H9 (cell line): ENCODE data around the gene CFAP90. TPM values are rescaled to one million over a fixed set of nuclear protein-coding genes. Genes with fewer than 3 reads are reported as not detected.

Experiments
- DNase-seq: peaks from one replicate; pipeline ENCODE4 v3.0.0-alpha.2; 2017
- H2AFZ ChIP-seq: one replicate; pipeline ENCODE4 v1.6.1; 2013; ENCODE audit warnings: mild to moderate bottlenecking, low read length, control low read depth, moderate library complexity
- H2AK5ac ChIP-seq: 2 replicates; pipeline ENCODE4 v1.6.1; 2013; ENCODE audit warnings: low read length, control low read depth, mixed read lengths; ENCODE audit not compliant: insufficient read length
- H2BK120ac ChIP-seq: one replicate; pipeline ENCODE4 v1.6.1; 2013; ENCODE audit warnings: low read depth, mild to moderate bottlenecking, low read length, control low read depth, inconsistent platforms; ENCODE audit not compliant: poor library complexity, severe bottlenecking
- H2BK12ac ChIP-seq: 2 replicates; pipeline ENCODE4 v1.6.1; 2013; ENCODE audit warnings: low read length, control low read depth, mixed read lengths, low read depth; ENCODE audit not compliant: insufficient read length
- H2BK15ac ChIP-seq: 2 replicates; pipeline ENCODE4 v1.6.1; 2013; ENCODE audit warnings: low read depth, low read length, control low read depth
- H2BK20ac ChIP-seq: one replicate; pipeline ENCODE4 v1.6.1; 2013; ENCODE audit warnings: low read depth, mild to moderate bottlenecking, low read length, control low read depth, inconsistent platforms; ENCODE audit not compliant: poor library complexity, severe bottlenecking
- H2BK5ac ChIP-seq: 2 replicates; pipeline ENCODE4 v1.6.1; 2013; ENCODE audit warnings: low read length, control low read depth, mixed read lengths; ENCODE audit not compliant: insufficient read length
- H3K14ac ChIP-seq: 2 replicates; pipeline ENCODE4 v1.6.1; 2013; ENCODE audit warnings: low read length, control low read depth; ENCODE audit not compliant: insufficient read depth
- H3K18ac ChIP-seq: 2 replicates; pipeline ENCODE4 v1.6.1; 2013; ENCODE audit warnings: low read depth, mild to moderate bottlenecking, mixed read lengths, low read length, control low read depth; ENCODE audit not compliant: insufficient read length
- H3K23ac ChIP-seq: 2 replicates; pipeline ENCODE4 v1.6.1; 2013; ENCODE audit warnings: low read length, control low read depth, mixed read lengths, low read depth; ENCODE audit not compliant: insufficient read length
- H3K23me2 ChIP-seq: 2 replicates; pipeline ENCODE4 v1.6.1; 2013; ENCODE audit warnings: low read depth, mild to moderate bottlenecking, mixed read lengths, low read length, control low read depth; ENCODE audit not compliant: insufficient read length, poor library complexity, severe bottlenecking
- H3K27ac ChIP-seq: 2 replicates; pipeline ENCODE4 v1.5.1; 2013; ENCODE audit warnings: low read length, control low read depth, mixed read lengths, low read depth; ENCODE audit not compliant: insufficient read length
- H3K27me3 ChIP-seq: 2 replicates; pipeline ENCODE4 v1.6.1; 2013; ENCODE audit warnings: low read length, control low read depth, inconsistent platforms; ENCODE audit not compliant: insufficient read depth
- H3K4ac ChIP-seq: 2 replicates; pipeline ENCODE4 v1.6.1; 2013; ENCODE audit warnings: low read depth, mild to moderate bottlenecking, control low read depth, inconsistent platforms, low read length, moderate library complexity
- H3K4me1 ChIP-seq: 2 replicates; pipeline ENCODE4 v1.6.1; 2013; ENCODE audit warnings: low read length, control low read depth, inconsistent platforms; ENCODE audit not compliant: insufficient read depth
- H3K4me2 ChIP-seq: 2 replicates; pipeline ENCODE4 v1.6.1; 2013; ENCODE audit warnings: low read length, control low read depth, mixed read lengths; ENCODE audit not compliant: insufficient read length, insufficient read depth
- H3K56ac ChIP-seq: 2 replicates; pipeline ENCODE4 v1.6.1; 2013; ENCODE audit warnings: low read depth, mild to moderate bottlenecking, mixed read lengths, low read length, control low read depth; ENCODE audit not compliant: insufficient read length
- H3K79me1 ChIP-seq: 2 replicates; pipeline ENCODE4 v1.6.1; 2013; ENCODE audit warnings: low read depth, mild to moderate bottlenecking, moderate library complexity, low read length, control low read depth, inconsistent platforms; ENCODE audit not compliant: insufficient read depth, poor library complexity, severe bottlenecking
- H3K79me2 ChIP-seq: 2 replicates; pipeline ENCODE4 v1.6.1; 2013; ENCODE audit warnings: low read length, control low read depth, inconsistent platforms; ENCODE audit not compliant: insufficient read depth
- H3K9ac ChIP-seq: 2 replicates; pipeline ENCODE4 v1.6.1; 2013; ENCODE audit warnings: low read length, control low read depth, mixed read lengths; ENCODE audit not compliant: insufficient read length; ENCODE audit errors: extremely low read depth
- H3K9me3 ChIP-seq: one replicate; pipeline ENCODE4 v1.6.1; 2013; ENCODE audit warnings: low read depth, low read length, inconsistent platforms; ENCODE audit not compliant: control insufficient read depth
- H3T11ph ChIP-seq: one replicate; pipeline ENCODE4 v1.6.1; 2013; ENCODE audit warnings: mild to moderate bottlenecking, low read length, control low read depth, inconsistent platforms
- H4K20me1 ChIP-seq: one replicate; pipeline ENCODE4 v1.6.1; 2013; ENCODE audit not compliant: control insufficient read depth, insufficient read length, insufficient read depth
- H4K5ac ChIP-seq: 2 replicates; pipeline ENCODE4 v1.6.1; 2013; ENCODE audit warnings: low read depth, mild to moderate bottlenecking, mixed read lengths, low read length, control low read depth; ENCODE audit not compliant: insufficient read length
- H4K8ac ChIP-seq: replicated peaks from 2 replicates; pipeline ENCODE4 v1.6.1; 2013; ENCODE audit warnings: low read length, control low read depth, mixed read lengths, low read depth; ENCODE audit not compliant: insufficient read length
- H4K91ac ChIP-seq: 2 replicates; pipeline ENCODE4 v1.6.1; 2013; ENCODE audit warnings: low read depth, mild to moderate bottlenecking, moderate library complexity, mixed read lengths, low read length, control low read depth; ENCODE audit not compliant: insufficient read length
- H3K27ac Mint-ChIP-seq, 3 experiments: 2 replicates in 2 of 3; 3 replicates in 1 of 3; pipeline ENCODE4 v1.8.0; 2020 to 2021; ENCODE audit warnings: mixed read lengths in 3 of 3, mild to moderate bottlenecking in 1 of 3, moderate library complexity in 1 of 3
- H3K27me3 Mint-ChIP-seq: 2 replicates; pipeline ENCODE4 v1.8.0; 2021; ENCODE audit warnings: low read depth, mild to moderate bottlenecking, moderate library complexity, mixed read lengths
- H3K36me3 Mint-ChIP-seq, 3 experiments: 2 replicates in 2 of 3; 3 replicates in 1 of 3; pipeline ENCODE4 v1.8.0; 2020 to 2021; ENCODE audit warnings: low read depth in 3 of 3, mixed read lengths in 3 of 3; ENCODE audit not compliant: insufficient read depth in 1 of 3
- H3K4me1 Mint-ChIP-seq, 2 experiments: 2 replicates each; pipeline ENCODE4 v1.8.0; 2020; ENCODE audit warnings: mixed read lengths in 2 of 2
- H3K4me3 Mint-ChIP-seq, 2 experiments: 2 replicates in 1 of 2; 3 replicates in 1 of 2; pipeline ENCODE4 v1.8.0; 2020 to 2021; ENCODE audit warnings: mild to moderate bottlenecking in 2 of 2, mixed read lengths in 2 of 2, moderate library complexity in 1 of 2
- H3K9me3 Mint-ChIP-seq, 2 experiments: 2 replicates in 1 of 2; 3 replicates in 1 of 2; pipeline ENCODE4 v1.8.0; 2020; ENCODE audit warnings: mild to moderate bottlenecking in 2 of 2, mixed read lengths in 2 of 2, moderate library complexity in 1 of 2
- CTCF ChIP-seq: fragments of 200-600 bp; sonication (generic); conservative IDR thresholded peaks from 3 replicates; pipeline ENCODE4 v1.8.0; 2021; ENCODE audit warnings: antibody characterized with exemption, mild to moderate bottlenecking
- WGBS: extraction: QIAGEN DNeasy Blood & Tissue Kit; methylation state at CpG from one replicate; pipeline ENCODE4 v1.1.7; 2013; ENCODE audit warnings: missing lambda C conversion rate, low lambda C conversion rate, mixed read lengths; ENCODE audit not compliant: insufficient read length; ENCODE audit errors: extremely low coverage; 5-methylcytosine and 5-hydroxymethylcytosine counted together
- total RNA-seq: library from RNA; stranded (reverse); gene quantifications from 2 replicates; pipeline ENCODE4 v1.2.1, GENCODE V29; 2021

Gene CFAP90
- total RNA-seq, 1 experiment from 2014 or later: 0.44 TPM

GRCh38 chr5:7825630-7826029, 25.3 kb downstream of the CFAP90 start:
- Histone ChIP-seq H3K4me2 (no peak overlapping the region), H3T11ph (no peak overlapping the region), H3K14ac (no peak overlapping the region), H4K8ac (no peak overlapping the region), H3K4me1 (no peaks in the 10 kb centered on the region), H3K18ac (peak overlapping the region; percentile 0), H2BK15ac (no peak overlapping the region), H3K27ac (no peak overlapping the region), H3K9ac (no peak overlapping the region), H3K23me2 (peaks cover 4% of the 10 kb centered on the region), H2BK12ac (no peak overlapping the region), H3K79me2 (no peaks in the 10 kb centered on the region), H4K5ac (no peak overlapping the region), H2BK20ac (no peak overlapping the region), H2BK5ac (no peak overlapping the region), H3K4ac (no peak overlapping the region), H3K23ac (no peak overlapping the region), H4K20me1 (no peaks in the 10 kb centered on the region), H3K27me3 (no peaks in the 10 kb centered on the region), H2AFZ (no peak overlapping the region), H2BK120ac (no peak overlapping the region), H2AK5ac (no peak overlapping the region), H3K9me3 (no peaks in the 10 kb centered on the region), H3K79me1 (no peaks in the 10 kb centered on the region), H4K91ac (no peak overlapping the region), H3K56ac (no peak overlapping the region)
- no CpG with 5 or more reads among the region's 11 CpGs for WGBS
- no peak overlapping the region for H3K4me3 Mint-ChIP-seq
- H3K4me1 Mint-ChIP-seq: no peaks in the 10 kb centered on the region; a peak in 1 of 4 replicates
- no peak overlapping the region for H3K27ac Mint-ChIP-seq
- no peak for TF ChIP-seq CTCF
- H3K9me3 Mint-ChIP-seq: no peaks in the 10 kb centered on the region
- no peaks in the 10 kb centered on the region for H3K27me3 Mint-ChIP-seq
- DNase-seq: no peak
- peaks cover 9 to 25% (median 12%) of the 10 kb centered on the region in 3 experiments; a peak in 5 of 7 replicates for H3K36me3 Mint-ChIP-seq
